Astrocyte (in vitro differentiated cells and primary cell): ENCODE data around the gene SPTB. TPM values are rescaled to one million over a fixed set of nuclear protein-coding genes. Genes with fewer than 3 reads are reported as not detected.

ENCODE experiments used
- DNase-seq: peaks from one replicate; pipeline ENCODE4 v3.0.0-alpha.2; 2010; ENCODE audit warnings: low read depth
- FAIRE-seq: peaks from 2 replicates; lab custom pipeline; 2011; peaks lifted over from hg19 to GRCh38; lab: Jason Lieb, UNC
- H2AFZ ChIP-seq: 2 replicates; pipeline ENCODE4 v1.6.0; 2012; ENCODE audit warnings: low read depth, low read length, inconsistent platforms
- H3K27ac ChIP-seq: 2 replicates; pipeline ENCODE4 v1.5.1; 2011; ENCODE audit warnings: low read depth, low read length, inconsistent platforms
- H3K27me3 ChIP-seq: 2 replicates; pipeline ENCODE4 v1.6.0; 2011; ENCODE audit warnings: low read length, inconsistent platforms; ENCODE audit not compliant: insufficient read depth
- H3K36me3 ChIP-seq: 2 replicates; pipeline ENCODE4 v1.5.1; 2011; ENCODE audit warnings: low read length, inconsistent platforms; ENCODE audit not compliant: insufficient read depth
- H3K4me1 ChIP-seq: 2 replicates; pipeline ENCODE4 v1.5.1; 2011; ENCODE audit warnings: low read length, inconsistent platforms; ENCODE audit not compliant: insufficient read depth
- H3K4me2 ChIP-seq: 2 replicates; pipeline ENCODE4 v1.6.0; 2012; ENCODE audit warnings: low read length, inconsistent platforms
- H3K4me3 ChIP-seq: 2 replicates; pipeline ENCODE4 v1.5.1; 2011; ENCODE audit warnings: low read depth, mild to moderate bottlenecking, low read length, inconsistent platforms; ENCODE audit not compliant: insufficient read depth
- H3K79me2 ChIP-seq: 2 replicates; pipeline ENCODE4 v1.6.0; 2012; ENCODE audit warnings: mild to moderate bottlenecking, low read length, inconsistent platforms; ENCODE audit not compliant: insufficient read depth
- H3K9ac ChIP-seq: 2 replicates; pipeline ENCODE4 v1.6.0; 2012; ENCODE audit warnings: mild to moderate bottlenecking, low read length, inconsistent platforms
- H3K9me3 ChIP-seq: 2 replicates; pipeline ENCODE4 v1.5.1; 2012; ENCODE audit warnings: low read depth, mild to moderate bottlenecking, low read length, inconsistent platforms; ENCODE audit not compliant: insufficient read depth
- H4K20me1 ChIP-seq: 2 replicates; pipeline ENCODE4 v1.6.0; 2012; ENCODE audit warnings: low read length, inconsistent platforms; ENCODE audit not compliant: insufficient read depth
- H3K27ac Mint-ChIP-seq: one replicate; pipeline ENCODE4 v1.8.0; 2021; ENCODE audit warnings: mild to moderate bottlenecking, mixed read lengths; ENCODE audit not compliant: unreplicated experiment
- H3K27me3 Mint-ChIP-seq: one replicate; pipeline ENCODE4 v1.8.0; 2021; ENCODE audit warnings: low read depth, mixed read lengths; ENCODE audit not compliant: unreplicated experiment
- H3K36me3 Mint-ChIP-seq: one replicate; pipeline ENCODE4 v1.8.0; 2021; ENCODE audit warnings: low read depth, mixed read lengths; ENCODE audit not compliant: unreplicated experiment
- H3K4me1 Mint-ChIP-seq: one replicate; pipeline ENCODE4 v1.8.0; 2021; ENCODE audit warnings: low read depth, mixed read lengths; ENCODE audit not compliant: unreplicated experiment
- H3K4me3 Mint-ChIP-seq: one replicate; pipeline ENCODE4 v1.8.0; 2021; ENCODE audit warnings: mild to moderate bottlenecking, moderate library complexity, mixed read lengths; ENCODE audit not compliant: unreplicated experiment
- H3K9me3 Mint-ChIP-seq: one replicate; pipeline ENCODE4 v1.8.0; 2021; ENCODE audit warnings: mild to moderate bottlenecking, mixed read lengths; ENCODE audit not compliant: unreplicated experiment
- CTCF ChIP-seq: IDR thresholded peaks from 2 replicates; pipeline ENCODE4 v1.5.1; 2011; ENCODE audit warnings: low read depth, mild to moderate bottlenecking, inconsistent platforms, low read length, moderate library complexity; ENCODE audit not compliant: insufficient read depth
- EZH2 ChIP-seq: IDR thresholded peaks from 2 replicates; pipeline ENCODE4 v1.6.1; 2012; ENCODE audit warnings: mild to moderate bottlenecking, low read length, inconsistent platforms; ENCODE audit not compliant: insufficient read depth
- total RNA-seq: library from RNA; stranded (reverse); gene quantifications from 2 replicates; pipeline ENCODE4 v1.2.1, GENCODE V29; 2021

The SPTB gene
- total RNA-seq, 1 donor from 2014 or later = 0.32 TPM

DNA sequence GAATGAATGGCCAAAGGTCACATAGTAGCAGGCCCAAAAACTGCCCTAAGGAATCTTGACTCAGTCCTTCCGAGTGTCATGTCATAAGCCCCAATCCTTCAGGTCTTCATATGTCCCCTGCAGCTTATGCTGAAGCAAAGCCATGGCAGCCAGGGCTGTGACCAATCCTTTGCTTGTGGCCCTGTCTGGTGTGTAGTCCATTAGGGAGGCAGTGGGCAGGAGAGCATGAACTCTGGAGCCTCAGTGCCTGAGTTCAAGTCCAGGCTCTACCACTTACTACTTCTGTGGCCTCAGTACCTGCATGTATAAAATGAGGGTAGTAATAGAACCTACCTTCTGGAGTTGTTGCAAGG lies 155.2 kb downstream of the SPTB start:
- FAIRE-seq = no peak
- Mint-ChIP-seq H3K4me1 (peaks cover 60% of the 10 kb centered on the region), H3K27ac (peak overlapping the region; percentile 49), H3K27me3 (no peaks in the 10 kb centered on the region), H3K9me3 (no peaks in the 10 kb centered on the region), H3K4me3 (no peak overlapping the region), H3K36me3 (peaks cover 20% of the 10 kb centered on the region)
- no peak overlapping the region for H2AFZ ChIP-seq
- peaks cover 79% of the 10 kb centered on the region for H3K79me2 ChIP-seq
- H3K4me1 ChIP-seq = peaks cover 54% of the 10 kb centered on the region
- peaks cover 35% of the 10 kb centered on the region for H4K20me1 ChIP-seq
- no peak overlapping the region for H3K4me2 ChIP-seq
- TF ChIP-seq EZH2 = no peak
- no peak for TF ChIP-seq CTCF
- no peaks in the 10 kb centered on the region for H3K27me3 ChIP-seq
- no peak overlapping the region for H3K4me3 ChIP-seq
- H3K9ac ChIP-seq = no peak overlapping the region
- no peak for DNase-seq
- H3K36me3 ChIP-seq = peaks cover 7% of the 10 kb centered on the region
- no peaks in the 10 kb centered on the region for H3K9me3 ChIP-seq
- H3K27ac ChIP-seq = no peak overlapping the region

GRCh38 chr14:64723691-64724577 lies 155.8 kb downstream of the SPTB start:
- FAIRE-seq (no peak), DNase-seq (no peak)
- Histone ChIP-seq H3K36me3 (peaks cover 7% of the 10 kb centered on the region), H3K4me1 (peaks cover 59% of the 10 kb centered on the region), H3K9ac (no peak overlapping the region), H3K9me3 (no peaks in the 10 kb centered on the region), H3K4me3 (no peak overlapping the region), H3K27me3 (no peaks in the 10 kb centered on the region), H4K20me1 (peaks cover 32% of the 10 kb centered on the region), H3K79me2 (peaks cover 86% of the 10 kb centered on the region), H3K4me2 (no peak overlapping the region), H2AFZ (no peak overlapping the region), H3K27ac (no peak overlapping the region)
- Mint-ChIP-seq H3K27ac (peak overlapping the region; percentile 27), H3K4me1 (peaks cover 61% of the 10 kb centered on the region), H3K27me3 (no peaks in the 10 kb centered on the region), H3K4me3 (no peak overlapping the region), H3K9me3 (no peaks in the 10 kb centered on the region), H3K36me3 (peaks cover 20% of the 10 kb centered on the region)
- no peak for TF ChIP-seq CTCF
- TF ChIP-seq EZH2 = no peak
